Hepatocyte (in vitro differentiated cells): Measurements from ENCODE around the gene MED12. TPM values are rescaled to one million over a fixed set of nuclear protein-coding genes. Genes with fewer than 3 reads are reported as not detected.
"Not testable (repeated sequence)": the region's sequence is repeated elsewhere in the genome, so short reads cannot be mapped to it uniquely, and the experiment has no call there.

Source experiments
- DNase-seq: peaks from one replicate; pipeline ENCODE4 v3.0.0-alpha.2; 2016; ENCODE audit warnings: low spot score
- H2AFZ ChIP-seq: fragments of 200-600 bp; sonication (generic); 2 replicates; pipeline ENCODE4 v1.6.0; 2016; ENCODE audit warnings: antibody characterized with exemption, mild to moderate bottlenecking
- H3K27ac ChIP-seq: fragments of 200-600 bp; sonication (generic); 2 replicates; pipeline ENCODE4 v1.5.1; 2016; ENCODE audit warnings: mild to moderate bottlenecking
- H3K27me3 ChIP-seq: fragments of 200-600 bp; sonication (generic); 2 replicates; pipeline ENCODE4 v1.6.1; 2016
- H3K36me3 ChIP-seq: fragments of 200-600 bp; sonication (generic); replicated peaks from 2 replicates; pipeline ENCODE4 v1.5.1; 2016; ENCODE audit warnings: low read depth; ENCODE audit not compliant: insufficient read depth
- H3K4me1 ChIP-seq: fragments of 200-600 bp; sonication (generic); 2 replicates; pipeline ENCODE4 v1.5.1; 2016; ENCODE audit warnings: mild to moderate bottlenecking, moderate library complexity; ENCODE audit not compliant: insufficient read depth
- H3K4me2 ChIP-seq: fragments of 200-600 bp; sonication (generic); 2 replicates; pipeline ENCODE4 v1.6.0; 2016
- H3K4me3 ChIP-seq: fragments of 200-600 bp; sonication (generic); 2 replicates; pipeline ENCODE4 v1.5.1; 2016; ENCODE audit warnings: mild to moderate bottlenecking
- H3K79me2 ChIP-seq: fragments of 200-600 bp; sonication (generic); 2 replicates; pipeline ENCODE4 v1.6.0; 2017; ENCODE audit warnings: mild to moderate bottlenecking
- H3K9me2 ChIP-seq: fragments of 200-600 bp; sonication (generic); replicated peaks from 2 replicates; pipeline ENCODE4 v1.6.0; 2017; ENCODE audit warnings: mild to moderate bottlenecking; ENCODE audit not compliant: insufficient read depth
- H3K9me3 ChIP-seq: fragments of 200-600 bp; sonication (generic); 2 replicates; pipeline ENCODE4 v1.5.1; 2016; ENCODE audit warnings: low read depth, mild to moderate bottlenecking
- H4K20me1 ChIP-seq: fragments of 200-600 bp; sonication (generic); 2 replicates; pipeline ENCODE4 v1.6.0; 2016; ENCODE audit warnings: mild to moderate bottlenecking; ENCODE audit not compliant: insufficient read depth, poor library complexity, severe bottlenecking
- CTCF ChIP-seq: fragments of 200-600 bp; sonication (generic); IDR thresholded peaks from 2 replicates; pipeline ENCODE4 v1.5.1; 2016; ENCODE audit warnings: antibody characterized with exemption, mild to moderate bottlenecking; ENCODE audit not compliant: poor library complexity
- EZH2 ChIP-seq: fragments of 200-600 bp; sonication (generic); IDR thresholded peaks from 2 replicates; pipeline ENCODE4 v1.6.1; 2016; ENCODE audit warnings: antibody characterized with exemption, mild to moderate bottlenecking, borderline replicate concordance
- EZH2phosphoT487 ChIP-seq: fragments of 200-600 bp; sonication (generic); IDR thresholded peaks from one replicate; pipeline ENCODE4 v1.6.1; 2018; ENCODE audit warnings: antibody characterized with exemption, mild to moderate bottlenecking, low read depth, moderate library complexity; ENCODE audit not compliant: unreplicated experiment, severe bottlenecking
- WGBS: methylation state at CpG from one replicate; pipeline ENCODE4 v1.1.6; 2016; ENCODE audit warnings: low lambda C conversion rate; ENCODE audit errors: missing lambda C conversion rate; 5-methylcytosine and 5-hydroxymethylcytosine counted together
- polyA plus RNA-seq: library from polyadenylated mRNA; unstranded; fragments of >200 nt; fragmentation: Nextera tagmentation; extraction: Ambion mirVana; gene quantifications from 2 replicates; pipeline ENCODE4 v1.2.1, GENCODE V29; 2016
- total RNA-seq: library from RNA; depleted of rRNA; stranded (reverse); fragments of >200 nt; gene quantifications from 2 replicates; pipeline ENCODE4 v1.2.3, GENCODE V29; 2014

The MED12 gene
- total and polyA plus RNA-seq, 2 experiments from 2014 or later, result 15.7 to 32.7 TPM

- no peak overlapping the region for H3K4me3 ChIP-seq
- TF ChIP-seq EZH2phosphoT487 (no peak), CTCF (peak; percentile 58), EZH2 (no peak)
- H3K27me3 ChIP-seq, result no peaks in the 10 kb centered on the region
- no peak overlapping the region for H3K4me2 ChIP-seq
- H4K20me1 ChIP-seq, result no peaks in the 10 kb centered on the region
- peak; percentile 73 for DNase-seq
- H3K36me3 ChIP-seq, result no peaks in the 10 kb centered on the region
- no peak overlapping the region for H2AFZ ChIP-seq
- no peaks in the 10 kb centered on the region for H3K9me2 ChIP-seq
- no peak overlapping the region for H3K27ac ChIP-seq
- 20% methylated on average over 4 of the region's 4 CpGs for WGBS
- H3K79me2 ChIP-seq, result no peaks in the 10 kb centered on the region
- no peaks in the 10 kb centered on the region for H3K9me3 ChIP-seq
- H3K4me1 ChIP-seq, result peaks cover 15% of the 10 kb centered on the region
Measured at GRCh38 chrX:71178908-71179307, 60.5 kb downstream of the MED12 start.

- H3K27ac ChIP-seq, H4K20me1 ChIP-seq, H3K27me3 ChIP-seq, H3K79me2 ChIP-seq, H3K4me2 ChIP-seq, H3K9me2 ChIP-seq, H3K36me3 ChIP-seq, H3K9me3 ChIP-seq, H2AFZ ChIP-seq, H3K4me3 ChIP-seq, DNase-seq: not testable (repeated sequence)
- 68% methylated on average over 9 of the region's 9 CpGs for WGBS
- H3K4me1 ChIP-seq, result peaks cover 17% of the 10 kb centered on the region
Measured at GRCh38 chrX:71180579-71181265, 62.3 kb downstream of the MED12 start.

- TF ChIP-seq EZH2phosphoT487 (no peak), EZH2 (no peak), CTCF (no peak)
- peak overlapping the region; percentile 53 for H2AFZ ChIP-seq
Measured at GRCh38 chrX:71181558-71181909, 63.1 kb downstream of the MED12 start.

GRCh38 chrX:71181910-71182799 lies 63.8 kb downstream of the MED12 start:
- Histone ChIP-seq H3K27me3 (no peaks in the 10 kb centered on the region), H3K9me2 (no peaks in the 10 kb centered on the region), H4K20me1 (no peaks in the 10 kb centered on the region), H2AFZ (peak overlapping the region; percentile 53), H3K79me2 (no peaks in the 10 kb centered on the region), H3K36me3 (no peaks in the 10 kb centered on the region), H3K4me1 (peaks cover 17% of the 10 kb centered on the region), H3K9me3 (no peaks in the 10 kb centered on the region), H3K27ac (peak overlapping the region; percentile 94), H3K4me2 (peak overlapping the region; percentile 73), H3K4me3 (peak overlapping the region; percentile 21)
- DNase-seq, result peak; percentile 91
- 38% methylated on average over 39 of the region's 42 CpGs for WGBS
- no peak for TF ChIP-seq EZH2

More at GRCh38 chrX:71181558-71181909, 63.1 kb downstream of the MED12 start:
- Histone ChIP-seq H3K79me2 (no peaks in the 10 kb centered on the region), H3K9me2 (no peaks in the 10 kb centered on the region), H3K4me3 (peak overlapping the region; percentile 21), H3K27ac (peak overlapping the region; percentile 90), H3K27me3 (no peaks in the 10 kb centered on the region), H3K9me3 (no peaks in the 10 kb centered on the region), H3K4me2 (peak overlapping the region; percentile 73), H3K36me3 (no peaks in the 10 kb centered on the region), H3K4me1 (peaks cover 17% of the 10 kb centered on the region), H4K20me1 (no peaks in the 10 kb centered on the region)
- 48% methylated on average over 10 of the region's 10 CpGs for WGBS
- DNase-seq, result no peak
